ENCODE results near the gene SNX30.

Gene SNX30

DNA sequence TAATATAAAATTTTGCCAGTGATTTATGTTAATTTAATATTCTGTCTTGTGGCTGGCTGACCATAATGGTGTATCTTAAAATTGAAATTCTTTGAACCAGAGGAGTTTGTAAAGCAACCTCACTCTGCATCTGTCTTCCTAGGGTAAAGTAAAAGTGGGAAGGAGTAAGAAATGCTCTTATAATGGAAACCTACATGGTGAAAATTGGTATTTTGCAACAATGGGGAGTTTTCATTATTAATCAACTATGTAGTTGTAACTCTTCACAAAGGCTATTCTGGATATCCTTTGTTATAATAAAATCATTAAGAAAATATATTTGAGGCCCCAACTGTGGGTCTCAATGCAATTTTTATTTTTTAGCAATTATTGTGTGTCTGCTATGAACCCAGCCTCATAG is 44.2 kb downstream of the SNX30 start:
- no peaks in the 10 kb centered on the region for H3K36me3 ChIP-seq (ENCODE audit: insufficient read depth, low read length)
- no peaks in the 10 kb centered on the region for H3K9me3 ChIP-seq (ENCODE audit: insufficient read depth, low read depth, low read length)
- TF ChIP-seq EZH2phosphoT487 (IDR thresholded peaks at IDR 0.05; ENCODE audit: borderline replicate concordance) (no peak), CTCF (conservative IDR thresholded peaks at IDR 0.05; ENCODE audit: low read length) (no peak)

DNA sequence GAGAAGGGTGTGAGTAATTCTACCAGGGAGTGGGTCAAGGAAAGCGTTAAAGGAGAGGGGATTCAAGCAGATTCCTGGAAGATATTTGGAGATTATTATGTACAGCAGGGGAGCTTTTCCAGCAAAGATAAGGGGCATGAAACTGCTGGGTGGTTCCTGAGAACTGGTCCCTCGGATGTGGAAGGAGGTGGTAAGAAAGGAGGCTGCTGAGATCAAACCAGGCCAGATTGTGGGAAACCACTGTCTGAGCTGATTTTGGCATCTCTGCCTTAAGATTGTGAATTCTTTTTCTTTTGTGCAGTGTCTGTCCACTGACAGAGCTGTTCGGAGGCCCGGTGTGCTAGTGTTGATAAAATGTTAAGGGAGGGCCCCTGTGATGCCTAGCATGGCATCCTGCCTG is 45.4 kb downstream of the SNX30 start:
- Histone ChIP-seq H3F3A (ENCODE audit: low read depth) (no peaks in the 10 kb centered on the region), H3K4me2 (ENCODE audit: low read depth, low read length, poor library complexity, severe bottlenecking) (no peak overlapping the region), H3K4me3 (ENCODE audit: low read length, poor library complexity, severe bottlenecking) (no peak overlapping the region), H3K9me2 (replicated peaks; ENCODE audit: low read depth, low read length) (no peaks in the 10 kb centered on the region), H3K27me3 (ENCODE audit: insufficient read depth, low read length, poor library complexity, severe bottlenecking) (no peaks in the 10 kb centered on the region), H3K36me3 (ENCODE audit: insufficient read depth, low read length) (no peaks in the 10 kb centered on the region), H2AFZ (ENCODE audit: low read length) (no peak overlapping the region), H4K20me1 (ENCODE audit: insufficient read depth, low read length, poor library complexity, severe bottlenecking) (no peaks in the 10 kb centered on the region), H3K9ac (ENCODE audit: low read depth, low read length, poor library complexity, severe bottlenecking) (no peak overlapping the region), H3K9me3 (ENCODE audit: insufficient read depth, low read depth, low read length) (no peaks in the 10 kb centered on the region), H3K79me2 (ENCODE audit: insufficient read depth, low read length) (no peaks in the 10 kb centered on the region), H3K4me1 (ENCODE audit: insufficient read depth, low read length, poor library complexity, severe bottlenecking) (no peaks in the 10 kb centered on the region)
- no peak for TF ChIP-seq CTCF (conservative IDR thresholded peaks at IDR 0.05; ENCODE audit: low read length)
- no peak for TF ChIP-seq EZH2phosphoT487 (IDR thresholded peaks at IDR 0.05; ENCODE audit: borderline replicate concordance)

More for the DNA sequence above, 44.2 kb downstream of the SNX30 start:
- Histone ChIP-seq H3K79me2 (ENCODE audit: insufficient read depth, low read length) (no peaks in the 10 kb centered on the region), H3K9me2 (replicated peaks; ENCODE audit: low read depth, low read length) (no peaks in the 10 kb centered on the region), H3K27me3 (ENCODE audit: insufficient read depth, low read length, poor library complexity, severe bottlenecking) (no peaks in the 10 kb centered on the region), H3K4me2 (ENCODE audit: low read depth, low read length, poor library complexity, severe bottlenecking) (no peak overlapping the region), H2AFZ (ENCODE audit: low read length) (no peak overlapping the region), H4K20me1 (ENCODE audit: insufficient read depth, low read length, poor library complexity, severe bottlenecking) (no peaks in the 10 kb centered on the region), H3K4me3 (ENCODE audit: low read length, poor library complexity, severe bottlenecking) (no peak overlapping the region), H3K4me1 (ENCODE audit: insufficient read depth, low read length, poor library complexity, severe bottlenecking) (no peaks in the 10 kb centered on the region), H3F3A (ENCODE audit: low read depth) (no peaks in the 10 kb centered on the region), H3K9ac (ENCODE audit: low read depth, low read length, poor library complexity, severe bottlenecking) (no peak overlapping the region)

DNA sequence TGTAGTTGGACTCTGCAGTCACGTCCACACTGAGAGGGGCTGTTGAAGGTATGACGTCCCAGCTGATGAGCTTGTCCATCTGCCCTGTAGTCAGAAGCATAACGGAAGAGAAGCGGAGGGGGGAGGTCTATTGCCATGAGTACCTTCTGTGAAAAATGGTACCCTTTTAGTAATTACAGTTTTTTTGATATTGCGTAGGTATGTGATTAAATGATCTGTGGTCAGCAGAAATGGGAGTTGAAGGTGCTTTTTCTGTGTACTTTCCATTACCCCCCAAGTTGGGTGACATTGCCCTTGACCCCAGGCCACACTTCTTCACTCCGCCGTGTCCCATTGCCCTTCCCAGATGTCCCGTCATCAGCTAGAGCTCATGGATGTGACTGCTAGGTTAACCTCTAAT is 45.9 kb downstream of the SNX30 start:
- H4K20me1 ChIP-seq (ENCODE audit: insufficient read depth, low read length, poor library complexity, severe bottlenecking), result no peaks in the 10 kb centered on the region
- H3K4me2 ChIP-seq (ENCODE audit: low read depth, low read length, poor library complexity, severe bottlenecking), result no peak overlapping the region
- H3K9me2 ChIP-seq (replicated peaks; ENCODE audit: low read depth, low read length), result no peaks in the 10 kb centered on the region
- H3K27me3 ChIP-seq (ENCODE audit: insufficient read depth, low read length, poor library complexity, severe bottlenecking), result no peaks in the 10 kb centered on the region
- H3K9ac ChIP-seq (ENCODE audit: low read depth, low read length, poor library complexity, severe bottlenecking), result no peak overlapping the region
- no peaks in the 10 kb centered on the region for H3K36me3 ChIP-seq (ENCODE audit: insufficient read depth, low read length)
- H3K79me2 ChIP-seq (ENCODE audit: insufficient read depth, low read length), result no peaks in the 10 kb centered on the region
- TF ChIP-seq EZH2phosphoT487 (IDR thresholded peaks at IDR 0.05; ENCODE audit: borderline replicate concordance) (no peak), CTCF (conservative IDR thresholded peaks at IDR 0.05; ENCODE audit: low read length) (no peak)
- no peak overlapping the region for H2AFZ ChIP-seq (ENCODE audit: low read length)
- no peaks in the 10 kb centered on the region for H3K4me1 ChIP-seq (ENCODE audit: insufficient read depth, low read length, poor library complexity, severe bottlenecking)
- no peak overlapping the region for H3K4me3 ChIP-seq (ENCODE audit: low read length, poor library complexity, severe bottlenecking)
- H3F3A ChIP-seq (ENCODE audit: low read depth), result no peaks in the 10 kb centered on the region
- no peaks in the 10 kb centered on the region for H3K9me3 ChIP-seq (ENCODE audit: insufficient read depth, low read depth, low read length)
